Common myeloid progenitor, CD34-positive (primary cell): Measurements from ENCODE around the gene ZFHX3.
"Not testable (repeated sequence)": the region's sequence is repeated elsewhere in the genome, so short reads cannot be mapped to it uniquely, and the experiment has no call there.

Experiments used
- CTCF ChIA-PET: fragments of 350-600 bp; sonication (Branson Sonifier 250); formaldehyde crosslinking; loops from one replicate; lab custom pipeline; 2021; ENCODE audit warnings: antibody characterized with exemption; lab: Charles Lee
- POLR2A ChIA-PET: fragments of 350-600 bp; sonication (Branson Sonifier 250); formaldehyde crosslinking; loops from one replicate; lab custom pipeline; 2021; ENCODE audit warnings: antibody characterized with exemption; lab: Charles Lee
- DNase-seq, 3 donors: peaks; one replicate each; pipeline versions ENCODE4 v3.0.0 to v3.0.0-alpha.2; 2013
- H3K27ac ChIP-seq, 2 experiments: 1 replicate in 1 of 2; 2 replicates in 1 of 2; pipeline ENCODE4 v1.7.0; 2013; ENCODE audit warnings: inconsistent platforms in 2 of 2, low read length in 2 of 2, mild to moderate bottlenecking in 2 of 2, low read depth in 1 of 2, moderate library complexity in 1 of 2; ENCODE audit not compliant: severe bottlenecking in 2 of 2, insufficient read depth in 1 of 2, poor library complexity in 1 of 2
- H3K27me3 ChIP-seq, 5 experiments: replicated peaks in 2 of 5; 1 replicate in 3 of 5; 2 replicates in 2 of 5; pipeline versions ENCODE4 v1.6.1 to v1.7.0; 2013; ENCODE audit warnings: low read length in 4 of 5, mild to moderate bottlenecking in 2 of 5, moderate library complexity in 2 of 5, inconsistent platforms in 1 of 5; ENCODE audit not compliant: insufficient read depth in 5 of 5, control insufficient read depth in 4 of 5
- H3K36me3 ChIP-seq, 4 experiments: 1 replicate in 2 of 4; 2 replicates in 2 of 4; pipeline versions ENCODE4 v1.6.1 to v1.7.0; 2013; ENCODE audit warnings: low read length in 3 of 4, control low read depth in 1 of 4, mild to moderate bottlenecking in 1 of 4; ENCODE audit not compliant: control insufficient read depth in 4 of 4, insufficient read depth in 4 of 4
- H3K4me1 ChIP-seq, 4 experiments: 1 replicate in 3 of 4; 2 replicates in 1 of 4; pipeline versions ENCODE4 v1.6.1 to v1.7.1; 2013; ENCODE audit warnings: low read length in 3 of 4, mild to moderate bottlenecking in 3 of 4, control low read depth in 1 of 4, inconsistent platforms in 1 of 4, moderate library complexity in 1 of 4; ENCODE audit not compliant: control insufficient read depth in 4 of 4, insufficient read depth in 4 of 4; ENCODE audit errors: control extremely low read depth in 1 of 4
- H3K4me3 ChIP-seq, 7 experiments: 1 replicate in 4 of 7; 2 replicates in 3 of 7; pipeline versions ENCODE4 v1.5.1 to v1.7.0; 2013; ENCODE audit warnings: mild to moderate bottlenecking in 7 of 7, low read length in 6 of 7, moderate library complexity in 6 of 7, inconsistent platforms in 2 of 7, low read depth in 2 of 7, control low read depth in 1 of 7; ENCODE audit not compliant: insufficient read depth in 4 of 7, control insufficient read depth in 1 of 7; ENCODE audit errors: extremely low read depth in 1 of 7
- H3K9me3 ChIP-seq, 5 experiments: 1 replicate in 4 of 5; 2 replicates in 1 of 5; pipeline versions ENCODE4 v1.6.1 to v1.7.1; 2013; ENCODE audit warnings: low read length in 4 of 5, mild to moderate bottlenecking in 2 of 5, inconsistent platforms in 1 of 5, low read depth in 1 of 5, moderate library complexity in 1 of 5; ENCODE audit not compliant: control insufficient read depth in 4 of 5, insufficient read depth in 2 of 5; ENCODE audit errors: control extremely low read depth in 1 of 5
- WGBS: methylation state at CpG from one replicate; pipeline ENCODE4 v1.1.5; 2013; ENCODE audit not compliant: insufficient coverage; 5-methylcytosine and 5-hydroxymethylcytosine counted together

ZFHX3 gene

DNA sequence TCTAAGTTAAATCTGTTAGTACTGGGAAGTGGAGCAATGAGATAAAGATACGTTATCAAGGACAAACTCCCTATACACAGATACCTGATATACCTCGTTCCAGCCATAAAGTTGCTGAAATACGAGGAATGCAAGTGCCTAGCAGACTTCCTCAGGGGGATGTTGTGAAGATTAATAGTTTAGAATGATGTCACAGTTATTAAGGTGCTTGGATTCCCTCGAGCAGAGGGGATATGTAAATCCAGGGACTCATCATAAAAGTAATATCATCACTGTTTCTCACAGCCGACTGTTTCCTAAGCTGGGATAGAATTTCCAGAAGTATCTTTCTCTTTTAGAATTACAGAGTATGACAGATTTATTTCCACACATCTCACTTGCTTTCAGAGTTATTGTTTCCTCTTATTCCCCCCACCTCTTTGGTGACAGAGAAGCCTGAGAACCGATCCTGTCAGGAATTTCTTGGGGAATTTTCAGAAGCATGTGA lies 28.4 kb upstream of the ZFHX3 start:
- peaks cover 0 to 6% (median 0%) of the 10 kb centered on the region in 5 experiments for H3K27me3 ChIP-seq
- ChIA-PET CTCF (no interaction called here), POLR2A (no interaction called here)
- H3K4me3 ChIP-seq = no peak overlapping the region
- H3K4me1 ChIP-seq = peaks cover 0 to 6% (median 6%) of the 10 kb centered on the region in 4 experiments
- no CpG with 5 or more reads among the region's 6 CpGs for WGBS
- DNase-seq = no peak
- no peak overlapping the region for H3K27ac ChIP-seq
- no peaks in the 10 kb centered on the region for H3K36me3 ChIP-seq
- no peaks in the 10 kb centered on the region for H3K9me3 ChIP-seq

DNA sequence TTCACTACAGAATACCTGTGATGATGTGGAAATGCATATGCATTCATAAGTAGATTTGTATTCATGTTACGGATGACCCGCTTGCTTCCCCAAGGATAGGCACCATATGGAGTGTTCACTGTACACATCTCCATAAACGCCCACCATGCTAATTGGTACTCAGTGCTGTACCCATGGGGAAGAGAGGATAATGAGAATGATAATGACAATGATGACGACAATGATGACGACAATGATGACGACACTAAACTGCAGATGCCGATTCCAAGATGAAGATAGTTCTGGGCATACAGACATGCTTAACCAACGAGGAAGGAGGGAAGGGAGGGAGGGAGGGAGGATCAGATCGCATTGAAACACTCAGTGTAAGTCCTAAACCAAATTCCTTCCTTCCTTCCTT lies 26.5 kb upstream of the ZFHX3 start:
- no peaks in the 10 kb centered on the region for H3K36me3 ChIP-seq
- H3K9me3 ChIP-seq = no peaks in the 10 kb centered on the region
- CTCF ChIA-PET = no interaction called here
- H3K27ac ChIP-seq = no peak overlapping the region
- no CpG with 5 or more reads among the region's 9 CpGs for WGBS
- peaks cover 0 to 12% (median under 1%) of the 10 kb centered on the region in 5 experiments for H3K27me3 ChIP-seq
- no peak for DNase-seq
- POLR2A ChIA-PET = no interaction called here
- H3K4me3 ChIP-seq = no peak overlapping the region
- peaks cover 0 to 18% (median 14%) of the 10 kb centered on the region in 4 experiments for H3K4me1 ChIP-seq

DNA sequence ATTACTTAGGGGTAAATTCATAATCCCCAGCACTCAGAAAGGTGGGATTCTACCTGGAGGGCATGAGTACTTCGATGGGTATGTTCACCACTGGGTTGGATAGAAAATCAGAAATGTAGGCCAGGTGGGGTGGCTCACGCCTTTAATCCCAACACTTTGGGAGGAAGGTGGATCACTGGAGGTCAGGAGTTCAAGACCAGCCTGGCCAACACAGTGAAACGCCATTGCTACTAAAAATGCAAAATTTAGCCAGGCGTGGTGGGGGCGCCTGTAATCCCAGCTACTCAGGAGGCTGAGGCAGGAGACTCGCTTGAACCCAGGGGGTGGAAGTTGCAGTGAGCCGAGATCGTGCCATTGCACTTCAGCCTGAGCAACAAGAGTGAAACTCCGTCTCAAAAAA lies 24.1 kb upstream of the ZFHX3 start:
- POLR2A ChIA-PET = not testable (repeated sequence)

DNA sequence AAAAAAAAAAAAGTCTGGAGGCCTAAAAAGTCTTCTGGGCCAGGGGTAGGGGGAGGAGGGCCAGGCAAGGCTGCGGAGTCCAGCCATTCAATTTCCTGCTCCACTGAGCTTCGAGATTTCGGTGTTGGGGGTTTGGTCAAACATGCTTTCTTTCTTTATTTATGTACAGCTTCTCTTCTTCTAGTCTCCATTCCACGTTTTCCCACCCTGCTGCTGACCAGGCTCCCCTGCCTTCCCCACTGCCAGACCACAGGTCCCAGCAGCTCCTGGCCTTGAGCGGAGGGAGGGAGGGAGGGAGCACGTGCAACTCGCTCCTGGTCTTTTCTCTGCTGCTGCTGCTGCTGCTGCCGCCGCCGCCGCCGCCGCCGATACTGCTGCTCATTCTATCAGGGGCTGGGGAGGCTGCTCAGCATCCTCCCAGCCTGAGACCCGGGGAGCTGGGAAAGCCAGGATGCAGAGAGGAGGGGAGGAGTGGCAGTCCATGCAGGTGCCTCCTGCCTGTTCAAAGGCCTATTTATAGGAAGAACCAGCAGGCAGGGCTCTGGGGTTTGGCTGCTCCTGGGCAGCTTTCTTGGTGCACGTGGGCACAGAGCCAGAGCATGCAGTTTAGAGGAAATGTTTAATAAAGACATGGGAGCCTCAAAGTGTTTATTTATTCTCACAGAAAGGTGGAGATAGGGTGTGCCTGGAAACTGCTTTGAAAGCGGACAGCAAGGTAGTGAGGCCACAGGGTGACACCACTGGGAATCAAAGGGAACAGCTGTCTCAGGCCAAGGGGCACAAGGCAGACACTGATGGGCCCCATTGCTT lies 23.4 kb upstream of the ZFHX3 start:
- ChIA-PET CTCF (interaction anchor here (1.4 kb wide), 1 partner anchor 127 kb away, joined by 4 read pairs; no protein-coding TSS in a partner anchor), POLR2A (interaction anchor here (0.6 kb wide), 1 partner anchor 1035 kb away, joined by 5 read pairs; no protein-coding TSS in a partner anchor)
- H3K36me3 ChIP-seq = no peaks in the 10 kb centered on the region
- H3K4me1 ChIP-seq = peaks cover 0 to 41% (median 31%) of the 10 kb centered on the region in 4 experiments
- peaks cover 0 to 25% (median 3%) of the 10 kb centered on the region in 5 experiments for H3K27me3 ChIP-seq
- peak overlapping the region in 1 of 7 experiments; percentile 50 for H3K4me3 ChIP-seq
- WGBS = 9% methylated on average over 13 of the region's 17 CpGs
- no peaks in the 10 kb centered on the region for H3K9me3 ChIP-seq
- peak in 1 of 3 donors; percentile 41 for DNase-seq
- H3K27ac ChIP-seq = no peak overlapping the region

More for the DNA sequence above, 24.1 kb upstream of the ZFHX3 start:
- CTCF ChIA-PET, H3K27ac ChIP-seq, H3K9me3 ChIP-seq, H3K36me3 ChIP-seq, DNase-seq, H3K4me3 ChIP-seq: not testable (repeated sequence)
- peaks cover 0 to 18% (median 3%) of the 10 kb centered on the region in 5 experiments for H3K27me3 ChIP-seq
- 92% methylated on average over 5 of the region's 9 CpGs for WGBS
- peaks cover 0 to 38% (median 25%) of the 10 kb centered on the region in 4 experiments for H3K4me1 ChIP-seq

DNA sequence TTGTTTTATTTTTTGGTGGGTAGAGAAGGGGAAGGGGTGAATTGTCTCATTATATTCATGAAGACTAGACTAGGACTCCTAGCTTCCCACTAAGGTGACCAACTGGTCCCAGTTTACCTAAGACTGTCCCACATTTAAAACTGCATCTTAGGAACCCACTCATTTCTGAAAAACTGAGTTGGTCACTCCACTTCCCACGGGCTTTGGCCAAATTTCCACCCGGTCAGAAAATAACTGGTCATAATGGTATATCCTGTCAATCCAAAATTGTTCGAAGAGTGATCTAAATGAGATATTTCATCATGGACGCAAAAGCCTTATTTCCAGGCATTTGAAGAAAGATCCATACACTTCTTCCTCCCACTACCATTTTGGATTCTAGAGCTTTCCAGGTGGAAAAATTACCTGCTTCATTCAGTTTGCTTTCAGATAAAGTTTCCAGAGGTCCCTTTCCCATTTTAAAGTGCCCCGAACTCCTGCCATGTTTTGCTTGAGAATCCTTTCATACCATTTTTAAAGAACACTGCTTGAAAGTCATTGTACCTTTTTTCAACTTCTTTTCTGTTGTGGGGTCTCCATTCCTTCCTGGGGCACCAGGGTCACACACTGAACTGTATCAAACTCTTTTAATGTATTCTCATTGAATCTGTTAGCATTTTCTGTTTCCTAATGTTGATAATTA lies 21.8 kb upstream of the ZFHX3 start:
- peaks cover 0 to 58% (median 45%) of the 10 kb centered on the region in 4 experiments for H3K4me1 ChIP-seq

DNA sequence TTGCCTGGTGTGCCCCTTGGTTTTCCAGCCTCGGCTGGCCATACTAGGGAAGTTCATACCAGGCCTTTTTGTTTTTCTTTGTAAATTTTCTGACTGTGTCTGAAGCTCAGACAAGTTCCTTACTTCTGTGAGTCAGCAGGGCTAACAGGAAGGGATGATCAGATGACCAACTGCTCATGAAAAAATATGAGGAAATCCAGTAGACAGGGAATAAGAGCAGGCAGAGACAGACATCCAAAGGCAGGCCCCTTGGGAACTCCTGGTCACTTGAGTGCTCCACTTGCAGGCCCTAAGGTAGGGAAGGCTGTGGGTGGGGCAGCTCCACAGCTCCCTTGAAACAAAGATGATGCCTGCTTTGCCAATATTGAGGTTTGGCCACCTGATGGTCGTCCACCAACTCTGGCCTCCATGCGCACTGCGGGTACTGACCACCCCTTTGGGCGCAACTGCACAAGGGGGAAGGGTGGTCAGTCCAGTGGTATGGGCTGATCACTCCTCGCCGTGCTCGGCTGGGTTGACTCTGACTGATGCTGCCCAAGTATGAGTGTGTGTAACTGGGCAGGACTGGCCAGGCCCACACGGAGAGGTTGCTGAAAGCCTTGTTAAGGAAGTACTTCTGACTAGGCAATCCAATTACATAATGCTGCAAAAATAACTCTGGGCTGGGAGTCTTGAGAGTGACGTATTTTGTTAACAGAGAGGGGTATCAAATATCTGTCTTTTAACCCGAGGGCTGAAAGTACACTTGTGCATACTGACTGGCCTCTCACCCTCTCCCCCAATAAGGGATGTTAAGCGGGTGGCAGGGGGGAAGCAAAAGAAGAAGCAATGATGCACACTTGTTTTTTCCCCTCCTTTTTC lies 20.8 kb upstream of the ZFHX3 start:
- CTCF ChIA-PET = interaction anchor here (0.6 to 1.0 kb wide), 2 partner anchors 12 to 234 kb away, joined by 3 read pairs; no protein-coding TSS in a partner anchor

More for the DNA sequence above, 21.8 kb upstream of the ZFHX3 start:
- peaks cover 3 to 42% (median 14%) of the 10 kb centered on the region in 5 experiments for H3K27me3 ChIP-seq
- no peak overlapping the region for H3K27ac ChIP-seq
- DNase-seq = no peak
- H3K4me3 ChIP-seq = no peak overlapping the region
- ChIA-PET CTCF (interaction anchor here (0.7 to 1.4 kb wide), 6 partner anchors 8 to 567 kb away, joined by 3 to 4 read pairs (median 3); no protein-coding TSS in a partner anchor), POLR2A (interaction anchor here (0.7 kb wide), 1 partner anchor 1237 kb away, joined by 3 read pairs; no protein-coding TSS in a partner anchor)
- H3K9me3 ChIP-seq = no peaks in the 10 kb centered on the region
- 100% methylated on average over 5 of the region's 5 CpGs for WGBS
- no peaks in the 10 kb centered on the region for H3K36me3 ChIP-seq

More for the DNA sequence above, 20.8 kb upstream of the ZFHX3 start:
- Histone ChIP-seq H3K9me3 (no peaks in the 10 kb centered on the region), H3K27me3 (peaks cover 3 to 51% (median 17%) of the 10 kb centered on the region in 5 experiments), H3K4me3 (no peak overlapping the region), H3K36me3 (no peaks in the 10 kb centered on the region), H3K27ac (no peak overlapping the region), H3K4me1 (peaks cover 3 to 67% (median 55%) of the 10 kb centered on the region in 4 experiments)
- 80% methylated on average over 10 of the region's 12 CpGs for WGBS
- peak in 2 of 3 donors; percentile 60 to 74 for DNase-seq
- POLR2A ChIA-PET = no interaction called here
